Common myeloid progenitor, CD34-positive (primary cell): ENCODE results near the gene PTPRD.

Source experiments
- CTCF ChIA-PET: fragments of 350-600 bp; sonication (Branson Sonifier 250); formaldehyde crosslinking; loops from one replicate; lab custom pipeline; 2021; ENCODE audit warnings: antibody characterized with exemption; lab: Charles Lee
- POLR2A ChIA-PET: fragments of 350-600 bp; sonication (Branson Sonifier 250); formaldehyde crosslinking; loops from one replicate; lab custom pipeline; 2021; ENCODE audit warnings: antibody characterized with exemption; lab: Charles Lee
- DNase-seq, 3 donors: peaks; one replicate each; pipeline versions ENCODE4 v3.0.0 to v3.0.0-alpha.2; 2013
- H3K27ac ChIP-seq, 2 experiments: 1 replicate in 1 of 2; 2 replicates in 1 of 2; pipeline ENCODE4 v1.7.0; 2013; ENCODE audit warnings: inconsistent platforms in 2 of 2, low read length in 2 of 2, mild to moderate bottlenecking in 2 of 2, low read depth in 1 of 2, moderate library complexity in 1 of 2; ENCODE audit not compliant: severe bottlenecking in 2 of 2, insufficient read depth in 1 of 2, poor library complexity in 1 of 2
- H3K27me3 ChIP-seq, 5 experiments: replicated peaks in 2 of 5; 1 replicate in 3 of 5; 2 replicates in 2 of 5; pipeline versions ENCODE4 v1.6.1 to v1.7.0; 2013; ENCODE audit warnings: low read length in 4 of 5, mild to moderate bottlenecking in 2 of 5, moderate library complexity in 2 of 5, inconsistent platforms in 1 of 5; ENCODE audit not compliant: insufficient read depth in 5 of 5, control insufficient read depth in 4 of 5
- H3K36me3 ChIP-seq, 4 experiments: 1 replicate in 2 of 4; 2 replicates in 2 of 4; pipeline versions ENCODE4 v1.6.1 to v1.7.0; 2013; ENCODE audit warnings: low read length in 3 of 4, control low read depth in 1 of 4, mild to moderate bottlenecking in 1 of 4; ENCODE audit not compliant: control insufficient read depth in 4 of 4, insufficient read depth in 4 of 4
- H3K4me1 ChIP-seq, 4 experiments: 1 replicate in 3 of 4; 2 replicates in 1 of 4; pipeline versions ENCODE4 v1.6.1 to v1.7.1; 2013; ENCODE audit warnings: low read length in 3 of 4, mild to moderate bottlenecking in 3 of 4, control low read depth in 1 of 4, inconsistent platforms in 1 of 4, moderate library complexity in 1 of 4; ENCODE audit not compliant: control insufficient read depth in 4 of 4, insufficient read depth in 4 of 4; ENCODE audit errors: control extremely low read depth in 1 of 4
- H3K4me3 ChIP-seq, 7 experiments: 1 replicate in 4 of 7; 2 replicates in 3 of 7; pipeline versions ENCODE4 v1.5.1 to v1.7.0; 2013; ENCODE audit warnings: mild to moderate bottlenecking in 7 of 7, low read length in 6 of 7, moderate library complexity in 6 of 7, inconsistent platforms in 2 of 7, low read depth in 2 of 7, control low read depth in 1 of 7; ENCODE audit not compliant: insufficient read depth in 4 of 7, control insufficient read depth in 1 of 7; ENCODE audit errors: extremely low read depth in 1 of 7
- H3K9me3 ChIP-seq, 5 experiments: 1 replicate in 4 of 5; 2 replicates in 1 of 5; pipeline versions ENCODE4 v1.6.1 to v1.7.1; 2013; ENCODE audit warnings: low read length in 4 of 5, mild to moderate bottlenecking in 2 of 5, inconsistent platforms in 1 of 5, low read depth in 1 of 5, moderate library complexity in 1 of 5; ENCODE audit not compliant: control insufficient read depth in 4 of 5, insufficient read depth in 2 of 5; ENCODE audit errors: control extremely low read depth in 1 of 5
- WGBS: methylation state at CpG from one replicate; pipeline ENCODE4 v1.1.5; 2013; ENCODE audit not compliant: insufficient coverage; 5-methylcytosine and 5-hydroxymethylcytosine counted together

Gene PTPRD

DNA sequence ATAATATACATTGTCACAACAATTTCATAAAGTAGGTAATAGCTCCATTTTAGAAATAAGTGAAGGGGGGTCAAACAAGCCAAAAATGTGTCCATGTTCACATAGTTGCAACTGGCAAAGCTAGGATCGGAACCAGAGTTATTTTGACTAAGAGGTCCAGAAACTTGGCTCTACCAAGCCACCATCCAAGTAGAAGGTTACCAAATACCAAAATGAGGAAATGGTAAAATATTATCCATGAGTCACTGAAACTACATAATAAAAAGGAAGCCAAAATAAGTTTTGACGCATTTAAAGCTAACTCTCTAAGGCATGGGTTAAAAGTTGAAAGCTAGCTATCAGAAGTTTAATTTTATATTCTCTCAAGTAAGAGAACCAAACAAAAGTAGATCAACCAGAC, 1926.3 kb downstream of the PTPRD start:
- Histone ChIP-seq H3K27me3 (no peaks in the 10 kb centered on the region), H3K4me1 (no peaks in the 10 kb centered on the region), H3K4me3 (no peak overlapping the region), H3K36me3 (no peaks in the 10 kb centered on the region), H3K9me3 (peaks cover 0 to 8% (median 5%) of the 10 kb centered on the region in 5 experiments), H3K27ac (no peak overlapping the region)
- ChIA-PET POLR2A (no interaction called here), CTCF (interaction anchor here (0.9 kb wide), 1 partner anchor 21 kb away, joined by 3 read pairs; no protein-coding TSS in a partner anchor)
- WGBS, result 100% methylated on average over 1 of the region's 2 CpGs
- DNase-seq, result peak in 2 of 3 donors; percentile 56 to 66

GRCh38 chr9:8685825-8686224, 1927.0 kb downstream of the PTPRD start:
- no peak for DNase-seq
- Histone ChIP-seq H3K36me3 (no peaks in the 10 kb centered on the region), H3K4me1 (no peaks in the 10 kb centered on the region), H3K9me3 (peaks cover 0 to 8% (median 5%) of the 10 kb centered on the region in 5 experiments), H3K27me3 (no peaks in the 10 kb centered on the region), H3K27ac (no peak overlapping the region), H3K4me3 (no peak overlapping the region)
- 100% methylated on average over 1 of the region's 3 CpGs for WGBS
- ChIA-PET CTCF (interaction anchor here (0.9 kb wide), 1 partner anchor 20 kb away, joined by 3 read pairs; no protein-coding TSS in a partner anchor), POLR2A (no interaction called here)

DNA sequence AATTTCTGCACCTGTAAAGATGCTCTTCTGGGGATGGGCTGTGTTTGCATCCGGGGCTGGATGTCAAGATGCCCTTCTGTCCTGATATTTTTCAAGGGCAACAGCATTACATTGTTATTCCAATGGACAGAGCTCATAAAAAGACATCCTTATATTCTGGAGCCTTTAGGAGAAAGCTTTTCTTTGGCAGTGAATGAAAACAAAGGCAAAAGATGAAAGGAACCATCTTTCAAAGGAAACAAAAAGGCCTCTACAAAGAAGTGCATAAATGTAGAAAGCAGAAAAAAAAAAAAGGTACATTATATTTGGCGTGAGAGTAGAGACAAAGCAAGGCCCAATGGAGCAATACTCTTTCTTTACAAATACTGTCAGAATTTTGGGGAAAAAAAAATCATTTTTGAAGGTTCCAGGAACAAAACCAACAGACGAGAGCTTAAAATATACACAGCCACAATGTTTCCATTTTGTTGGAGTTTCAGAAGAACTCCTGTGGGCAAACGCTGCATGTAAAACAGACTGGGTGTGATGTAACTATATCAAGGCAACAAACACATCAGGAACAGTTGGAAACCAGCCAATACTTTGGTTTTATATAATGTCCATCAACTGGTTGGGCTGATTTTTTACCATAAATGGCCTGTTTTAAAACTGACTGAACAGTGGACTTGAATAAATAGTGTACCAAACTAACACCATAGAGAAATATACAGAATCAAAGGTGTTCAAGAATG, 1927.7 kb downstream of the PTPRD start:
- no peak for DNase-seq
- Histone ChIP-seq H3K36me3 (no peaks in the 10 kb centered on the region), H3K27ac (no peak overlapping the region), H3K27me3 (no peaks in the 10 kb centered on the region), H3K4me1 (no peaks in the 10 kb centered on the region), H3K9me3 (peaks cover 0 to 8% (median 5%) of the 10 kb centered on the region in 5 experiments), H3K4me3 (peak overlapping the region in 1 of 7 experiments; percentile 1)
- ChIA-PET POLR2A (no interaction called here), CTCF (interaction anchor here (1.2 kb wide), 1 partner anchor 16 kb away, joined by 3 read pairs; no protein-coding TSS in a partner anchor)
- 100% methylated on average over 1 of the region's 4 CpGs for WGBS

GRCh38 chr9:8683496-8683895, 1929.3 kb downstream of the PTPRD start:
- H3K4me3 ChIP-seq, result no peak overlapping the region
- H3K4me1 ChIP-seq, result no peaks in the 10 kb centered on the region
- H3K27ac ChIP-seq, result no peak overlapping the region
- H3K9me3 ChIP-seq, result peaks cover 0 to 4% (median 2%) of the 10 kb centered on the region in 5 experiments
- DNase-seq, result no peak
- H3K27me3 ChIP-seq, result no peaks in the 10 kb centered on the region
- ChIA-PET POLR2A (interaction anchor here (0.5 kb wide), 1 partner anchor 11 kb away, joined by 3 read pairs; no protein-coding TSS in a partner anchor), CTCF (interaction anchor here (1.0 to 2.6 kb wide), 2 partner anchors 9 to 11 kb away, joined by 3 to 13 read pairs; no protein-coding TSS in a partner anchor)
- WGBS, result 96% methylated on average over 6 of the region's 7 CpGs
- no peaks in the 10 kb centered on the region for H3K36me3 ChIP-seq

- POLR2A ChIA-PET, result no interaction called here
- Histone ChIP-seq H3K36me3 (no peaks in the 10 kb centered on the region), H3K27me3 (no peaks in the 10 kb centered on the region), H3K4me1 (no peaks in the 10 kb centered on the region), H3K27ac (no peak overlapping the region), H3K9me3 (peaks cover 0 to 4% (median 0%) of the 10 kb centered on the region in 5 experiments), H3K4me3 (no peak overlapping the region)
- WGBS, result no CpG with 5 or more reads among the region's 2 CpGs
- CTCF ChIA-PET, result interaction anchor here (1.2 to 1.5 kb wide), 3 partner anchors 12 to 24 kb away, joined by 3 to 4 read pairs (median 3); no protein-coding TSS in a partner anchor
- no peak for DNase-seq
Observed at GRCh38 chr9:8680658-8681057, 1932.1 kb downstream of the PTPRD start.

DNA sequence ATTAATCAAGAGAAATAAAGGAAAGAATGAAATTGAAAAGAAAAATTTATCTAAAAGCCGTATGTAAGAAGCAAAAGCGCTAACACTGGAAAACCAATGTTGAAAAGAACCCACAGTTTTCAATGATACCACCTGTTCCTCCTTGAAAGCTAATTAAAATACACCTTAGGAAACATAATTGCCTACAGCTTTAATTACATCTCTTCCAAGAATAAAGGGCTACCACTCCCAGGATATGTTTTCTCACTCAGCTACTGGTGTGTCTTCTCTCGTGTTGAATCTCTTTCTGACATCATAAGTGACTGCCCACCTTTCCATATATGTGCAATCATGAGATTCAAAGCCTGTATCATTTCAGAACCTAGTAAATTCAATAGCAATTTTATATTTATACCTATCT, 1932.6 kb downstream of the PTPRD start:
- DNase-seq, result no peak
- peaks cover 0 to 3% (median 0%) of the 10 kb centered on the region in 5 experiments for H3K9me3 ChIP-seq
- no peak overlapping the region for H3K4me3 ChIP-seq
- WGBS, result 96% methylated on average over 2 of the region's 3 CpGs
- no peak overlapping the region for H3K27ac ChIP-seq
- ChIA-PET CTCF (interaction anchor here (0.6 to 1.5 kb wide), 4 partner anchors 11 to 46 kb away, joined by 3 to 4 read pairs (median 3); no protein-coding TSS in a partner anchor), POLR2A (no interaction called here)
- H3K27me3 ChIP-seq, result no peaks in the 10 kb centered on the region
- H3K4me1 ChIP-seq, result no peaks in the 10 kb centered on the region
- H3K36me3 ChIP-seq, result no peaks in the 10 kb centered on the region

GRCh38 chr9:8679371-8679822, 1933.4 kb downstream of the PTPRD start:
- H3K27me3 ChIP-seq, result no peaks in the 10 kb centered on the region
- H3K9me3 ChIP-seq, result no peaks in the 10 kb centered on the region
- no peak overlapping the region for H3K27ac ChIP-seq
- ChIA-PET CTCF (interaction anchor here (1.2 to 1.5 kb wide), 3 partner anchors 11 to 25 kb away, joined by 3 to 4 read pairs (median 3); no protein-coding TSS in a partner anchor), POLR2A (no interaction called here)
- no peaks in the 10 kb centered on the region for H3K36me3 ChIP-seq
- no peak for DNase-seq
- no peaks in the 10 kb centered on the region for H3K4me1 ChIP-seq
- 100% methylated on average over 1 of the region's 2 CpGs for whole genome bisulfite sequencing
- no peak overlapping the region for H3K4me3 ChIP-seq
